GM19452 (cell line): ENCODE measurements around the gene TNK2.
"Not testable (repeated sequence)": the region's sequence is repeated elsewhere in the genome, so short reads cannot be mapped to it uniquely, and the experiment has no call there.

ENCODE experiments used
- ATAC-seq: cut with Tn5 transposase; IDR thresholded peaks from one replicate; pipeline ENCODE4 v1.9.1; 2021; ENCODE audit not compliant: unreplicated experiment

The TNK2 gene

DNA sequence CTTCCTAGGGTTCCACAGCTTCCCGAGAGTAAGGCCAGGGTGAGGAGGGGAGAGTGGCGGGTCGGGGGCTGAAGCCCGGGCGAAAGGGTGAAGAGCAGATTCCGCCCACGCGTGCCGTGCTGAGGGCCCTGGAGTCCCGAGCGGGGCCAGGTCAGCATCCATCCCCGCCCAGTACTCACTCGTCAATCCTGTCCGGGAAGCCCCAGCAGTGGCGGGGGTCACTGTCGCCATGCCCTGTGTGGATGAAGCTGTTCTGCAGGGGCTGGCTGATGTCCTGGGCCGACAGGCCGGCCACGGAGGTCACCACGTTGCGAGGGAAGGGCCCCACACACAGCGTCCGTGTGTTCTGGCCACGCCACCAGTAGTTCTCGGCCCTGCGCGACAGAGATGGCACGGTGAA is 36.3 kb downstream of the TNK2 start:
- ATAC-seq = no peak

DNA sequence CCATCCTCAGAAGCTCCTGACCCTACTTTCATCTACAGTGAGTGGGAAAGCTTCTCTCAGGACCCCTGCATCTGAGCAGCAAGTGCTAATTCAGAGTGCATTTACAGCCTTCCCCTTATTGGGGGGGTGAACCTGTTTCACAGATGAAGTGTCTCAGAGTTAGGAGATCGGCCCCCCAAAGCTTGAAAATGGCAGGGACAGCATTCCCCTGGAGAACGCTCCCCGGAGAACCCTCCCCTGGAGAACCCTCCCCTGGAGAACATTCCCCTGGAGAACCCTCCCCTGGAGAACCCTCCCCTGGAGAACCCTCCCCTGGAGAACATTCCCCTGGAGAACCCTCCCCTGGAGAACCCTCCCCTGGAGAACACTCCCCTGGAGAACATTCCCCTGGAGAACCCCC is 36.7 kb downstream of the TNK2 start:
- ATAC-seq = not testable (repeated sequence)

DNA sequence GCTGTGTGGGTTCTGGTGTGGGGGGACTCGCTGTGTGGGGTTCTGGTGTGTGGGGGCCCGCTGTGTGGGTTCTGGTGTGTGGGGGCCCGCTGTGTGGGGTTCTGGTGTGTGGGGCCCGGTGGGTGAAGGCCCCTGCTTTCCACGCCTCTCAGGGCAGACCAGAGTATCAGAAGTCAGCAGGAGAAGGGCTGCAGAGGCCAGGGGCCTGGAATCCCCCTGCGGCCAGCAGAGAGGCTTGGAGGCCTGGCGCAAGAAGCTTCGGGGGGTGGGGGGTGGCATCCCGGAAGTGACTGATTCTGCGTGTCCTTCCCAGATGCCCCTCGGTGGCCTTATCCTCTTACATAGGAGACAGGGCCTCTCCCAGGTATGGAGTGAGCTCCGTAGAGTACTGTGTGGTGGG is 37.4 kb downstream of the TNK2 start:
- no peak for ATAC-seq

DNA sequence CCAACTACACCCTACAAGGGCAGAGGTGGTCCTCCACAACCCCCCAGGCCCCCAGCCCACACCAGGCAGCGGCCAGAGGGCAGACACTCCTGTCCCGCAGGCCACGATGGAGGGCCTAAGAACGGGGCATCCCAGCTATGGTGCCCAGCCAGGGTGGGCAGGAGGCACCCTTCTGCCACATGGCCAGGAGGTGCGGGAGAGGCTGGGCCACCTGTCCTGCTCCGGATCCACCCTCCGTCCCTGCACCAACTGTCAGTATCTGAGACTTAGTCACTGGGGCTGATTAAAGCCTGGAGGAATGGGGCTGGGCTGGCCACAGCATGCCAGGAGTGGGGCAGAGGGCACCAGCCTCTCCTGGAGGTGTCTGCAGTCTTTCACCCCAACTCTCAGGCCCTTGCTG is 37.9 kb downstream of the TNK2 start:
- no peak for ATAC-seq

DNA sequence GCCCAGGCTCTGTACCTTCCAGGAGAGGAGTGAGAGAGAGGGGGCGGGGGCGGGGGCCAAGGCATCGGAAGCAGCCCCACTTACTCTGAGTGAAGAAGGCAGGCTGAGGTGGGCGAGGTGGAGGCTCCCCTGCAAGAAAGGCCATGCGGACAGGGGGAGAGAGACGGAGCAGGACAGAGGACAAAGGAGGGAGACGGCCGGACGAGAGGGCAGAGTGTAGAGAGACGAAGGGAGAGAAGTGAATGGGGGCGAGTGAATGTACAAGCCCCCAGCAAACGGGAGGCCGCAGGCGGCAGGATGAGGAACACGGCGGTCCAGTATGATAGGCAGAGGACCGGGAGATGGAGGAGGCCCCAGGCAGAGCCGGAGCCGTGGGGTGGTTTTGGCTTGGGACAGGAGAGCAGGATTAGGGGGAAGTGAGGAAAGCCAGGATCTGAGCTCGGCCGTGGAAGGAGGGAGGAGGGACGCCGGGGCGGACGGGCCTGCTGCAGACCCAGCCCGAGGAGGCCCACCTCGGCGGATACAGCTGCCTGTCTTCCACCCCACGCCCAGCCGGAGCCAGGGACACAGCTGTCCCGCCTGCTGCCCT is 38.8 kb downstream of the TNK2 start:
- ATAC-seq = no peak

GRCh38 chr3:195868866-195869412 is 39.4 kb downstream of the TNK2 start:
- ATAC-seq = no peak

GRCh38 chr3:195868336-195868865 is 40.0 kb downstream of the TNK2 start:
- ATAC-seq = no peak

DNA sequence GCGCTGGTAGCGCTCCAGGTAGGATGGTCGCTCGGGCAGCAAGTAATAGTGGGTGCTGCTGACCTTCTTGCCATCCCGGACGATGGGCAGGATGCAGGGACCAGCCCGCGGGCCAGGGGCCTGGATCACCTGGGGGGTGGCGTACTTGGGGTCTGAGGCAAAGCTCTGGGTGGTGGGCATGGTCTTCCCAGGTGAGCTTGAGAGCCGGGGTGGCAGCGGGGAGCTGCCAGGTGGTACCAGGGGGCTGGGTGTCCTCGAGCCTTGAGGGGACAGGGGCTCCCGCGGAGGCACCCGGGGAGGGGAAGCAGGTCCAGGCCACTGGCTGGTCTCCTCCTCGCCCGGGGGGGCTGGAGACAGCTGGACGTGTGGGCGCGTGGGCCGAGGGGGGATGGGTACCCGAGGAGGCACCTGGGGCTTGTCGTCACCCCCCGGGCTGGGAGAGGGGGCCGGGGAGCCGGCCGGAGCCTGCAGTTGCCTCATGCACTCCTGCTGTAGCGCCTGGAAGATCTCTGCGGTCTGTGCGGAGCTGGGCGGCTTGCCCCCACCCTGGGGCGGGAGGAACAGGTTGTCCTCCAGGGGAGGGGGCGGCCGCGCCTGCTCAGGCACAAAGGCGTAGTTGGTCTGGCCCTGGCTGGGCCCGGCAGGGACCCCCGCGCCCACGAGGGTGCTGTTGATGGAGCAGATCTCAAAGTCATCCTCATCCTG is 40.6 kb downstream of the TNK2 start:
- no peak for ATAC-seq

- ATAC-seq = no peak
These were observed 41.5 kb downstream of the TNK2 start for GRCh38 chr3:195866686-195867511.

DNA sequence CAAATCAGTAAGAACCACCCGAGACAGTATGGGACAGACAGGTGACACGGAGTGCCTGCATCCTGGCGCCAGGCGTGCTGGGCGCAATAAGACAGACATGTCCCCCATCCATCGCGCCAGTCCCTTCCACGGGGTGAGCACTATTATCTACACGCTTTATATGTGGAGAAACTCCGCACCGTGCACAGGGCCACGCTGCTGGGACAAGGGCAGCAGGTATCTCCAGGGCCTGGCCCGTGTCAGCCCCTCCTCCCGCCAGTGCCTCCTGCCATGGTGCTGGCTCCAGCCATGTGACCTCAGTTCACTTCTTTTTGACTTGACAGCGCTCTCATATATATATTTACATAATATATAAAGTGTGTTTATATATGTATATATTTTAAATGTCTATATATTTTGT is 42.6 kb downstream of the TNK2 start:
- no peak for ATAC-seq

GRCh38 chr3:195863121-195864061 is 45.0 kb downstream of the TNK2 start:
- ATAC-seq = no peak

DNA sequence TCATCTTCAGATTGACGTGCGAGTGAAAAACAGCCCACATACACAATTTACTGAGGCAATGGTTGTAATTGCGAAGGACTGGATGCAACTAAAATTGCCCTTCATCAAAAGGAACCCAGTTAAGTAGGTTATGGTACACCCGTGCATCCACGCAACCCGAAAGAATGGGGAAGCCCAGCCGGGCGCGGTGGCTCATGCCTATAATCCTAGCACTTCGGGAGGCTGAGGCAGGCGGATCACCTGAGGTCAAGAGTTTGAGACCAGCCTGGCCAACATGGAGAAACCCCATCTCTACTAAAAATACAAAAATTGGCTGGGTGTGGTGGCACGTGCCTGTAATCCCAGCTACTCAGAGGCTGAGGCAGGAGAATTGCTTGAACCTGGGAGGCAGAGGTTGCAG is 46.0 kb downstream of the TNK2 start:
- ATAC-seq = not testable (repeated sequence)

DNA sequence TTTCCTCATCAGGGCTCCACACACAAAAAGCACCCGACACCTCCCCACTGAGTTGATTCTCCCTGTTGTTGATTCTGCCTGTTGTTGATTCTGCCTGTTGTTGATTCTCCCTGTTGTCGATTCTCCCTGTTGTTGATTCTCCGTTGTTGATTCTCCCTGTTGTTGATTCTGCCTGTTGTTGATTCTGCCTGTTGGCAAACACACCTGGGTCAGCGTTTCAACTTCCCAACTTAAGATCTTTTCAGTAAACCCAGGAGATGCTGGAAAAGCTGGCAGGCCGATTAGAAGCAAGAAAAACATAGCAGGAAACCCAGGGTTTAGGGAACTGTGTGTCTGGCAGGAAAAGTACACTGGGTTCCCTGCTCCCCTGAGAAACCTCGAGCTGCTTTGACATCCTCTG is 47.9 kb downstream of the TNK2 start:
- no peak for ATAC-seq

GRCh38 chr3:195859846-195860411 is 48.4 kb downstream of the TNK2 start:
- no peak for ATAC-seq

- ATAC-seq = no peak
These were observed 49.1 kb downstream of the TNK2 start for GRCh38 chr3:195859061-195859845.

- ATAC-seq = no peak
These were observed 51.8 kb downstream of the TNK2 start for GRCh38 chr3:195856410-195857084.

GRCh38 chr3:195855471-195856409 is 52.6 kb downstream of the TNK2 start:
- ATAC-seq = no peak
